Measurements from ENCODE around the gene NCKAP5. TPM values are rescaled to one million over a fixed set of nuclear protein-coding genes. Genes with fewer than 3 reads are reported as not detected.

The NCKAP5 gene
- total RNA-seq, 1 donor from 2014 or later, result 18.4 TPM

DNA sequence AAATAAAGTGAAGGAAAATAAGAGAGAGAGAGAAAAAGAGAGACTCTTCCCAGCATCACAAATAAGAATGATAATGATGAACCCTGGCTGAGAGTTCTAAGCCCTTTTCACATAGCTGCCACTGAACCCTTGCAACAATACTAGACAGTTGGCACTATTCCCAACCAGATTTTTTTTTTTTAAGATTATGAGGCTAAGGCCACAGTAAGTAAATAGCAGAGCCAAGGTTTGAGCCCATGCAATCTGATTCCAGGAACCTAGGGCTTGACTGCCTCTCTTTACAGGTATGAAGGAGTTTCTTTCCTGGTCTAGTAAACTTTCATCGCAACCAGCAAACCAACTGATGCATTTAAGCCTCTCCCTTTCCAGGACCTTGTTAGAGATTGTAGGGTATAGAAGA is 424.6 kb downstream of the NCKAP5 start:
- DNase-seq, result no peak

DNA sequence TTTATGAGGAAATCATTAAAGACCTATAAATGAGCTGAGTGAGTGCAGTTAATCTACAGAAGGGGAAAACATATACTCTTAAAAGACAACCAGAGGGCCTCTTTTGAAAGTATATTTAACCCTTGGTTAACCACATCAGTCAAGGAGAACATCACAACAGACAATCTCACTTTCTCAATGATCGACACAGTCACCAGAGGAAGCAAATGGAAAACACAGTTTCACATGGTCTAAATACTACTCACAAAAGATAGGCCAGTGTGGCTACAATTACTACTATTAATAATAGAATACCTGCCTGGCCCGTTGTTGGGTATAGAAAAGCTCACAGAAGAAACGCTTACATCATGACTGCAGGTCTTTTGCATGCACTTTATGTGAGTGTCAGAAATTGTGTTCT is 426.2 kb downstream of the NCKAP5 start:
- DNase-seq, result no peak

DNA sequence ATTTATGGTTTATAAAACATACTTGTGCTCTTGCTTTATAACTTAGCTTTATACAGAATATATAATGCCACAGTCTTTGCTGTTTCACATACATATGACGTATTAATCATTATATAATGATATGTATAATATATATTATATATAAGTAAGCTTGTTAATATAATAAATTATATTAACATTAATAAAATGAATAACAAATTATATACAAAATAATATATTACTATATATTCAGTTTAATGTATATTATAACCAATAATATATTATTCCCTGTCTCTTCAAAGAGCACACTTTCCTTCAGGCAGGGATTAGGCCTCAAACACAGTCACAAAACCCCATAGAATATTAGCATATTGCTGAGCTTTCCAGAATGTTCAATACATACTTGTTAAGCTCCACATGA is 427.6 kb downstream of the NCKAP5 start:
- DNase-seq, result no peak

DNA sequence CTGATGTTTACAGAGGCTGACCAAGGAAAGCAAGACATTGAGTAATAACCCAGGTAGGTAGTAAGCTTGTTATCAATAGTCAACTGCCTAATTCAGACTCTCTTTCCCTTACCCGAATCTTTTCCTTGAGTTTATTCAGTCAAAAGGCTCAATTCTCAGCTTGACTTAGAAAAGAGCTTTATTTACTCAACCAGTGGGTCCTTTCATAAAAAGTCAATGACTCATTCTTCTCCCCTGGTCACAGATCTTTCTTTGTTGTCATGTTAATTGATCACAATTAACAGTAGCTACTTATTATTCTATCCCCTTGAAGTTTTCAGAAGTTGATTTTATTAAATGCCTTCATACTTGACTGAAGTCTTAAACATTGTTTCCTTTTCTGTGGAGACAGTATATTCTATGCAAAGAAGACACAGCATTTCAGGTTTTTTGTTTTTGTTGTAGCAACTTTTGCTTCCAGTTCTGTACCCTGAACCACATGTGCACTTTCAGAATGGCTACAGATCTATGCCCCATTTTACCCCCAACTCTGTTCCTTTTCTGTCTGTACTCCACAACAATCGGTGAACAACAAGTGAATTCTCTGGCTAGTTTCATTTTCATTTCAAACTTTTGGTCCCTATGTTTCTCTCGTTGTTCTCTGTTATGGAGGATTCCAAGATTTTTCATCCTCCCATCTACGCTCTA is 428.3 kb downstream of the NCKAP5 start:
- no peak for DNase-seq

DNA sequence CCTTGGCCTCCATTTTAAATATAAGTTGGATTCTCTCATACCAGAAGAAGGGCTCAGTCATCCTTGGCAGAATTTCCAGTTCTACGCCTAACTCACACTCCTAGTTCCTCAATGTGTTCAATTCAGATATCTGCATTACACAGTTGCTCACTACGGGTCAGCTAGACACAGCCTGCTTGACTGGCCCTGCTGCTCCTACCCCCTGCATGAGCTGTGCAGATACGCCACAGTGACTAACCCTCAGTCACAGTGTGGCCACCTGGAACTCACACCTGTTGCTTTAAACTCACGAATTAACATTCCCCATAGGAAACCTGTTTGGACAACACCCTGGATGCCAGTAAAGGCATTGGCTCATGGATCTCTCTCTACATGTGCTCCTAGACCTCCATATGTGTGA is 429.6 kb downstream of the NCKAP5 start:
- DNase-seq, result no peak

DNA sequence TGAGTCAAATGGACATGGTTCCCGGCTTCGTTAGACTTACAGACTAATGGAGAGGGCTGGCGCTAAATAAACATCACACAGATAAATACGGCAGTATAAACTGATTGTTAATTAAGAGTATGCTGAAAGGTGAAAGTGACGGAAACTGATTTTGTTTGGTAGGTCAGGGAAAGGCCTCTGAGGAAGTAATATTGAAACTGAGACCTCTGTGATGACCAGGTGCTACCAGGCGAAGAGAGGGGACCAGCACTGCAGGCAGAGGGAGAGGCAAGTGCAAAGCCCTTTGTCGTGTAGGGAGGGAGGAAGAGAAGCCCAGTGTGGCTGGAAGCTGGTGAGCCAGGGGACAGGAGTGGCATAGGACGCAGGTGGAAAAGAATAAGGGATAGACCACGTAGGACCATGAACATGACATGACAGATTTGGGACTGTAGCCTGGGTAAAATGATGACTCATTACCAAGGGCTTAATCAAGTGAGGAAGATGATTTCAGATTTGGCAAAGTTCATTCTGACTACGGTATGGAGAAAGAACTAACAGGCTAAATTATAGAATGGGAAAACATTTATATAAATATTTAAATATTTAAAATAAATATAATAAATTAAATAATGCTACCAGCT is 433.1 kb downstream of the NCKAP5 start:
- DNase-seq, result no peak

DNA sequence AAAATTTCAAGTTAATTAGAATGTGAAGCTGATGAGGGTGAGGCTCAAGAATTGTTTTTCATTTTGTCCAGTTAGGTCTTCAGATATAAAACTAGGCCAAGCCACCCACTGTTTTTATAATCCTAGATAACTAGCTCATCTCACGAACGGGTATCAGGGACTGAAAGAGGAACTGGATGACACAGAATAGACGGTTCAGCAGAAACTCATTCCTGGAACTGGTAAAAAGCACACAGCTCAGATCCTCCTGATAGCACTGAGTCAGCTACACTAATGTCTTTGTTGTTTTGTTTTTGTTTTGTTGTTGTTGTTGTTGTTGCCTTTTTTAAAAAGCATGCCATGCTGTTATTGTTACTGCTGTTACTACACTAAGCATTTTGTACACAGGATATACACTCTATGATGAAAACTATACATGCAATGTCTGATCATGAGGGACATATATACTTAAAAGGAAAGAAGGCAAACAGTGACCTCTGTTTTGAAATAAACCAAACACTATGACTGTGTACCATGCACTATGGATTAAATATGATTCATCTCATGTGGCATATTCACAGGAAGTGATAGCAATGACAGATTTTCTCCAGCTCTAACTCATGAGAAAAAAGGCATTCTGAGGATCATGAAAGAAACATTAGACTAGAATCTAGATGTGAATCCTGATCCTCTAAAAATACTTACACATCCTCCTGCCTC is 437.6 kb downstream of the NCKAP5 start:
- DNase-seq, result no peak

DNA sequence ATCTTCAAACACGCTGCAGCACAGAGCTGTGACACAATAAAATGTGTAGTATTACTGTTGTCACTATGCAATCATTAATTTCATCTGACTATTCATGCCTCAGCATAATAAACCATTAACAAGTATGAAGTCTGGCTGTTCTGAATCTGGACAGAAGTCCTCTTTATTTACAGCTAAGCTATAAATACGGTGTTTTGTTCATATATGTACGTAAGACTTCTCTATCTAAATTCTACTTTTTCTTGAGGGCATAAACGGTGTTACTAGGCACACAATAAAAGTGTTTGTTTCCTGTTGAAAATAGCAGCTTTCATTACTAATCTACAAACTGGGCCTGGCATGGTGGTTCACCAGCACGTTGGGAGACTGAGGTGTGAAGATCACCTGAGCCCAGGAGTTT is 443.8 kb downstream of the NCKAP5 start:
- DNase-seq, result no peak

DNA sequence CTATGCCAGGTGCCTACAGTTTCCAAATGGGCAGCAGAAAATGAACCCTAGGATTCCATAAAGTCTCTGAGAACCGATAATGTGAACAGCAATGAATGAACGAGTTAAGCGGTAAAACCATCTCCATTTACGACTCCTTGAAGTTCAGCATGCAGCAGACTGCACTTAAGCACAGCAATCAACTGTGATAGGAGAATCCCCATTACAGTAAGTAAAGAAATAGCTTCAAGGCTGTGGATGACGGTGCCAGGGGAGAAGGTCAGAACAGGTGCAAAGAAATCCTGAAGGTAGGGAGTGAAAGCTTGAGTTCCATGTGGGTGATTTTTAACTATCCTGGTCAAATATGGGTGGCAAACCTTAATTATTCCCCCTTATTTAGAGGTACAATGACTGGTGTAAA is 444.4 kb downstream of the NCKAP5 start:
- no peak for DNase-seq

DNA sequence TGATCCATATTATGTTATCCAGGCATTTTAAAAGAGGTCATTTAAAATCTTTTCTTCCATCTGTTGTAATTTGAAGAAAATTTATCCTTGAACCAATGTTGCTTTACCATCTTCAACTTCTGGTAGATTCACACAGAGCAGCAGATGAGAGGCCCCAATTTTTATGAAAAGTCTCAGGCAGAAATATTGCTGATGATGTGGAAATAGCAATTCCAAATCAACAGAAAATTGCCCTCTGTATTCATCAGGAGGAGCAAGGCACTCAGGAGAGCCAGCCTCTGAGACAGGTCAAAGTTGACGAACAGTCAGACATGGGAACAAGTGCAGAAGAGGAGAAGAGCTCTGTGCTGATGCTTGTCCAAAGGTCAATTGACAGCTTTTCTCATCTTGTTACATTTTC is 444.9 kb downstream of the NCKAP5 start:
- no peak for DNase-seq

DNA sequence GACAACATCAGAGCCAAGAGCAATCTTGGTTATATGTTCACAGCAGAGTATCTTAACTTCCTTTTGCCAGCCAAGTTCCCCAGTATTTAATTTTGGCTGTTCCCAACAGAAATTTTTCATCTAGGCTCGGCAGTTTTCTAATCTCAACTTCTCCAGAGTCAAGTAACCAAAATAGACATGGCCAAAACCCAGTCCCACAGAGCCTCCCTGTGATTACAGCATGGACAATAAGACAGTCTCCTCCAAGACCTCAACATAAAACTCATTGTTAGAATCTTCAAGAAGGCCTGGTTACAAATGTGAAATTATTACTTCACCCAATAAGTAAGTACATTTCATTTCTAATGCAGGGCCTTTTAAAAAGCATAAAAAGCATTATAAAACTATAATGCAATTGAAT is 445.7 kb downstream of the NCKAP5 start:
- no peak for DNase-seq

DNA sequence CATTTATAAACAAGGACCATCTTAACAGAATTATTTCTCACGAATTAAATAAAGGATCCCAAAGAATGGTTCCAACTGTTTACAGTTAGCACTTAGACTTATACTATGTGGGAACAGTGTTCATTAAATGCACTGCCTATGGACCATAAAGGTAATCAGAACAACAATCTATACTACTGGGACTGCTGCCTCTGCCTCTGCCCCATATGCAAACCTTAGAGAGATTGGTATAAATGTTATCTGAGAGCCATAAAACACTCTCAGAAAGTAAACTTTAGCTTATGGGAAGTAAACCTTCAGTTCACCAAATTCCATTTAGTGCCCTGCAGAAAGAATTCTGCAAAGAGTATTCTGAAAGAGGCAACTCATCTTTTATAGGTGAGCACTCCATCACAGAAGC is 448.0 kb downstream of the NCKAP5 start:
- DNase-seq, result no peak

DNA sequence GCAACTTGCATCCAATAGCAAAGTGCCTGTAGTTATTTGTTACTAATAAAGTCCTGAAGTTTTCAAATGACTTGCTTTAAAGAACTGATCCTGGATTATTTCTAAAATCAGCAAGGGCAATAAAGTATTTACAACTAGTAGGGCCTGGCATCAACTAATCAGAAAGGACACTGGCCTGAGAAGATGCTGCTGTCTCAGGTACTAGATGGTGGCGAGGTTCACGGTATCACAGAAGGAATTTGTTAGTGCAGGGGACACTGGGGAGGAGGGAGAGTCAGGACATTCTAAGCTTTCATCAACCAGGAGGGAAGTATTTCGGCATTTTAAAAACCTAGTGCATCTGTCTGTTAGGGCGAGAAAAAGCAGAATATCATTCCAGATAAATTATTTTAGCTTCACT is 458.1 kb downstream of the NCKAP5 start:
- DNase-seq, result no peak

DNA sequence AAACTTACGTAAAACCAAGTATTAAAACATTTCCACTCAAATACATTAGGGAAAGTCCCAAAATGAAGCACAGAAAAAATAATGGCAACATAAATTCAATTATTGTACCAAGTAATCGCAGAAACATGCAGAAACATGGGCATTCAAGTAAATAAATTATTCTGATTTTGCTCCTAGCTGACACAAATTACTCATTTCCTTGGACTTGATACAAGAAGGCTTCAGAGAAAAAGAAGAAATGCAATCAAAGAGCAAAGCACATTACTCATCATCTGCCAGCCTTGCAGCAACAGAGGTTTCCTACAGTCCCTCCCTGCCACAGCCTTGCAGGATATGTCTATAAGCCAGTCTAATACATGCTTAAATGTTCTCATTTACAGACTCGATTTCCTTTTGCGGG is 458.5 kb downstream of the NCKAP5 start:
- no peak for DNase-seq

DNA sequence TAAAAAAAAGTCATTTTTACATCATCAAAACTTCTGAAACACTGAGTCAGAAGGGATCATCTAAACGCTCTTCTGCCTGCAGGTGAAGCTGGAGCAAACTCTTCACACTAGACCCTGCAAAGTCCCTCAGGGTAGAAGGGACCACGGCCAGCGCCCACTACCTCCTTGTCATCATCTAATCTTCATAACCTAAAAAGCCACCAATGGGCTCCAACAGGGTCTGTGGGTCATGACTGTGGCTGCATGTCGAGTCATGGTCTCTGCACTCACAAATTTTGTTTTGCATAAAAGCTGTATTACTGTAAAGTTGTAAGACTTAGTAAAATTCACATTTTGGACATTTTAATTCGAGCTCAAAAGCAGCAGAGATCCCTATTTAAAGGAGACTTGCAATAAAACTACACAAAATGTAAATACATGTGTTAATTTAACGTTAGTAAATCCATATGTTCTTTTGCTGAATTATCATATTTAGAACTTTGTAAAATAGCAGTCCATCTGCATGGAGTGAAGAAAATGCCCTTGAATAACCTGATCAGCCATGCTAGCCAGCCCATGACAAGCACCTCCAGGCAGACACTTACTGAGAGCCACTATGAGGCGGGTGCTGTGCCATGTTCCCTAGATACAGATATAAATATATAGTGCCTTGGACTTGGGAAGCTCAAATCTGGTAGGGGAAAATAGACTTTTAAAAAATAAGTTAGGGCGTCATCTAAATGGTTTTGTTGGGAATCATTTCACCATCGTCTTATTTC is 461.0 kb downstream of the NCKAP5 start:
- no peak for DNase-seq

DNA sequence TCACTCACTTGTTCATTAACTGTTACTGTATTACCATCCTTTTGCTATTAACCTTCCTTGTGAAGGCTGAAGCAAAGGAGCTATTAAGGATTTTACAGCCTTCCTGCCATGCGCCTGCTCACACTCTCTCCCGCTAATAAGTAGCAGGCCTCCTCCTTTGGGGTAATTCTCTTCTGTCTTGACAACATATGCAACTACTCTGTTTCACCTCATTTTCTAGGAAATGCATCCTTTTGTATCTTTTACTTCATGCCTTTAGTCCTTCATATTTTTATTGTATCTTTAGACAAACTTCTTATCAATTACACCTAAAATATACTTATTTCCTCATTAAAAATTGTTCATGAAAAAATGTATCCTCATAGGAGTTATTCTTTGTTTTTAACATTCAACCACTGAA is 463.4 kb downstream of the NCKAP5 start:
- no peak for DNase-seq

DNA sequence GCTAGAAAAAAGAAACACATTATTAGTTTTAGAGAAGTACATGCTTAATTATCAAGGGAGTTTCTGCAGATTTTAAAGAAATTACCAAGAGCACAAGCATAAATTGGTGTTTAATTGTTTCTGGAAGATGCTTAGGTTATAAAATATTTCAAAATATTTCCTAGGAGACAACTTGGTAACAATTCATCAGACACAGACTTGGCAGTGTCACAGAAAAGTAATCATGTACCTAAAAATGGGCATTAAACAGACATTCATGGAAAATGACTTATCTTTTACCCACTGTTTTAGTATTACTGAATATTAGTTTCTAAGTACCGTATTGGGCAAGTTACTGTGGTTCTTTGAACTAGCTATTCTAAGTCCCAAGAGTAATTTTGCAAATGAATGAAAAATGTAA is 469.5 kb downstream of the NCKAP5 start:
- no peak for DNase-seq

DNA sequence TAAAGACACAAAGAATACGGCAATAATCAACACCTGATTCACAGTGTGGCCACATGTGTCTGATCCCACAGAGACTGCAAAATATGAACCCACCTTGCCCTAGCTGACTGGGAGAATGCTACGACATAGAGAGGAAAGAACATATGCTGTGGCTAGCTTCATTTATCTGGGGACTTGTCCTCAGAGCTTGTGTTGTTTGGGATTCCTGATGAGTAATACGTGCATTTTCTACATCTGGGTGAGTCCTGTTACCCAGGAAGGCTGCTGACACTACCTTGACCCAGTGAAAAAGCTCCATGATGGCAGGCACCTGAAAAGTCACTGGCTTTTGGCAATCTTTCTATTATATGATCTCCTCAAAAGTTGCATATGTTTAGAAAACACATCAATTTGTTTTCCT is 470.6 kb downstream of the NCKAP5 start:
- DNase-seq, result no peak

DNA sequence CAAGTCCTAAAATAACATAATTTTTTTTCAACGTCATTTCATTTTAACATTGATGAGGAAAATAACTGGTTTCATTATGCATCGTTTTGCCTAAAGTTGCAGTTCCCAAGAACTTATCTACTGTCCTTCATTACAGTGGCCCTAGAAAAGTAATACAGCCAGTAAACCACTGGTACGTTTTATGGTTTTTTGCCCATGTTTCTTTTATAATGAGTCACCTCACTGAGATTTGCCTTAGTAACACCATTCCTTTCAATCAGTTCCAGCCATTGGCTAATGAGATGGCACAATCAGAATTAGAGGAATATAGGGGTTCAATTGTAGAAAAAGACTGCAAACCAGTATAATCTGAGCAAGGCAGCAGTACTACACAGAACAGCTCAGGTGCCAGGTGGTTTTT is 475.7 kb downstream of the NCKAP5 start:
- DNase-seq, result no peak

DNA sequence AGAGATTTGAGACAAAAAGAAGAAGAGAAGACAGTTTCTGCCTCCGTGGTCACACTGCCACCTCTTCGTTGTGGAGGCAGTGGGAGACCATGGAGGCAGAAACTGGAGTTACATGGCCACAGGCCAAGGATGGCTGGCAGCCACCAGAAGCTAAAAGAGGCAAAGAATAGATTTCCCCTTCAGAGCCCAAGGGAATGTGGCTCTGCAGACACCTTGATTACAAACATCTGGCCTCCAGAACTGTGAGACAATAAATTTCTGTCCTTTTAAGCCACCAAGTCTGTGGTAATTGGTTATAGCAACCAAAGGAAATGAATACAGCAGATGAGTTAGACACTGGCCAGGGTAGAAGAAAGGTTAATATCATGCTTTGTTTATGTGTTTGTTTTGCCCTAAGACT is 477.9 kb downstream of the NCKAP5 start:
- DNase-seq, result no peak

DNA sequence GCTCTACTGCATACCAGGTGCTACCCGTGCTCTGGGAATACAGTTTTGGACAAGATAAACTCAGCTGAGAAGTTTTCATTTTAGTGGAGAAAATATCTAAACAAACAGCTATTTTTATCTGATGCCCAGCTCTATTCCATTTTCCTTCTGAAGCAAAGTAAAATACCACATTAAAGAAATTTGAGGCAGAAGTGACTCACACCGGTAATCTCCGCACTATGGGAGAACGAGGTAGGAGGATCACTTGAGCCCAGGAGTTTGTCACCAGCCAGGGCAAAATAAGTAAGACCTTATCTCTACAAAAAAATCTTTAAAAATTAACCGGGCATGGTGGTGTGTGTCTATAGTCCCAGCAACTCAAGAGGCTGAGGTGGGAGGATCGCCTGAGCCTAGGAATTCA is 482.1 kb downstream of the NCKAP5 start:
- no peak for DNase-seq

DNA sequence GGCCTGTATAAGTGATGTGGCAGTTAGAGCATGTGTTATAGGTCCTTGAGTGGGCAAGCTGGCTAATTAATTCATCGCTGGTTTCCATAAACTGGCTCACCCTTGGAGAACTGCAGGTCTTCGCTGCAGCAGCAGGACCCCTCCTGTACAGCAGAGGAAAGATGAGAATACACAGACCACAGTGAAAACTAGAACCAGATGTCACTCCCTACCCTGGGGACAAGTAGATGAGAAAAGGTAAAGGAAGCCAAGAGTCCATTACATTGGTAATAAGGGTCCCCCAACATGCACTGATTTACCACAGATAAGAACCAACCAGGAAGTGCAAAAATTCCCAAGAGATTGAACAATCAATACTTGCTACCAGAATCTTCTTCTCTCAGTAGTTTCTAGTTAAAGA is 482.6 kb downstream of the NCKAP5 start:
- DNase-seq, result no peak

DNA sequence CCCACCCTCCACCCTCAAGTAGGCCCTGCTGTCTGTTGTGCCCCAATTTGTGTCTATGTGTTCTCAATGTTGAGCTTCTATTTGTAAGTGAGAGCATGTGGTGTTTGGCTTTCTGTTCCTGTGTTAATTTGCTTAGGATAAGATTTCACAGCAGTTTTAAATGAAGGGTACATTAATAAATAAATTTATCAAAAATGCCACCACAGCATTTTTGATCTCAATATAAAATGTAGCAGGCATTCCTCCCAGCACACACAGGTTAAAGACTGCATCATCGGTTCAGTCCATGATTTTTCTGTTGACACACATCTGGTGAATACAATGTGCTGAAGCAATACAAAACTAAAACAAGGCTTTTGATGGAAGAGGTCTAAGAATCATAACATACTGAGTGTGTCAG is 486.2 kb downstream of the NCKAP5 start:
- no peak for DNase-seq

Measured in tongue (tissue), 2 donors.